ACC112 (cell line): ENCODE results near the gene HDAC4.

ENCODE experiments used
- H2AFZ ChIP-seq: fragments of 200-600 bp; sonication (generic); one replicate; pipeline ENCODE4 v1.6.0; 2017; ENCODE audit warnings: antibody characterized with exemption, low read length; ENCODE audit not compliant: unreplicated experiment
- H3K27ac ChIP-seq: fragments of 200-600 bp; sonication (generic); 2 replicates; pipeline ENCODE4 v1.5.1; 2014; ENCODE audit warnings: low read depth, mild to moderate bottlenecking, antibody characterized with exemption, low read length, moderate library complexity
- H3K27me3 ChIP-seq: fragments of 200-600 bp; sonication (generic); 2 replicates; pipeline ENCODE4 v1.6.1; 2014; ENCODE audit warnings: mild to moderate bottlenecking, antibody characterized with exemption, low read length, moderate library complexity, mixed read lengths; ENCODE audit not compliant: insufficient read depth
- H3K36me3 ChIP-seq: fragments of 200-600 bp; sonication (generic); 2 replicates; pipeline ENCODE4 v1.6.1; 2016; ENCODE audit warnings: mild to moderate bottlenecking, antibody characterized with exemption, low read length, moderate library complexity, mixed read lengths; ENCODE audit not compliant: insufficient read depth
- H3K4me1 ChIP-seq: fragments of 200-600 bp; sonication (generic); one replicate; pipeline ENCODE4 v1.6.1; 2016; ENCODE audit warnings: low read length, mixed read lengths; ENCODE audit not compliant: insufficient read depth, unreplicated experiment, control insufficient read depth
- H3K4me3 ChIP-seq: fragments of 200-600 bp; sonication (generic); 2 replicates; pipeline ENCODE4 v1.5.1; 2014; ENCODE audit warnings: mild to moderate bottlenecking, low read depth, low read length
- H3K79me2 ChIP-seq: fragments of 200-600 bp; sonication (generic); one replicate; pipeline ENCODE4 v1.6.0; 2016; ENCODE audit warnings: low read length; ENCODE audit not compliant: control insufficient read depth, unreplicated experiment, insufficient read depth

Gene HDAC4

DNA sequence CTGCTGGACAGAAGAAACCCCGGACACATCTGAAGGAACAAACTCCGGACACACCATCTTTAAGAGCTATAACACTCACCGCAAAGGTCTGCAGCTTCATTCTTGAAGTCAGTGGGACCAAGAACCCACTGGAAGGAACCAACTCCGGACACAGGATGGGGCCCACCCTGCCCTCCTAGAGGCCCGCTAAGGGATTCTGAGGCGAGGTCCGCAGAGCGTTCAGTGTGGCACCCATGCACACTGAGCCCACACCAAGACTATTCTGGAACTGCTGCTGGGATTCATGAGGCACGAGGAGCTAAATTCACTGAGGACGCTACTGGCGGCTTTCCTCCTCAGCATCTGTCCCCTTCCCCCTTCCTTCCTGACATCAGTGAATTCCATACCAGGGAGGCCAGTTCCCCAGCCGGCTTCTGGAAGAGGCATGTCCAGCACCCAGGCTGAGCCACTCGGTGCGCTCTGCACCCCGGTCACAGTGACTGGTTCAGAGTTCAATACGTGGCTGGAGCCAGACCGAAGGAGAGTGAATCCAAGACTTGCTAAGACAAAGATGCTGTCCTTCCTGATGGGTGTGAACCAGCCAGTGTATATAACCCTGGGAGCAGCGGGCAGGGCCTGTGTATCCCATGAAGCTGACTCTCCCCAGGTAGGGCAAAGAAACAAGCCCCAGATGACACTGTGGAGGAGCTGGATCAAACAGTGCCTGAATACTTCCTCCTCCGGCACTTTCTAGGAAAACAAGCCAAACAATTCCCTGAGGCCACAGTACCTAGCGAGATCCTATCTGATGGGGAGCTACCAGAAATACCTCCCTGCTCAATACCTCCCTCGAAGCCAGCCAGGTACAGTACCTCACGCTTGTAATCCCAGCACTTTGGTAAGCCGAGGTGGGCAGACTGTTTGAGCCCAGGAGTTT lies 11.1 kb downstream of the HDAC4 start:
- peaks cover 25% of the 10 kb centered on the region for H3K79me2 ChIP-seq
- no peaks in the 10 kb centered on the region for H3K27me3 ChIP-seq
- no peak overlapping the region for H2AFZ ChIP-seq
- H3K4me3 ChIP-seq, result no peak overlapping the region
- H3K36me3 ChIP-seq, result no peaks in the 10 kb centered on the region
- H3K4me1 ChIP-seq, result no peaks in the 10 kb centered on the region
- no peak overlapping the region for H3K27ac ChIP-seq

DNA sequence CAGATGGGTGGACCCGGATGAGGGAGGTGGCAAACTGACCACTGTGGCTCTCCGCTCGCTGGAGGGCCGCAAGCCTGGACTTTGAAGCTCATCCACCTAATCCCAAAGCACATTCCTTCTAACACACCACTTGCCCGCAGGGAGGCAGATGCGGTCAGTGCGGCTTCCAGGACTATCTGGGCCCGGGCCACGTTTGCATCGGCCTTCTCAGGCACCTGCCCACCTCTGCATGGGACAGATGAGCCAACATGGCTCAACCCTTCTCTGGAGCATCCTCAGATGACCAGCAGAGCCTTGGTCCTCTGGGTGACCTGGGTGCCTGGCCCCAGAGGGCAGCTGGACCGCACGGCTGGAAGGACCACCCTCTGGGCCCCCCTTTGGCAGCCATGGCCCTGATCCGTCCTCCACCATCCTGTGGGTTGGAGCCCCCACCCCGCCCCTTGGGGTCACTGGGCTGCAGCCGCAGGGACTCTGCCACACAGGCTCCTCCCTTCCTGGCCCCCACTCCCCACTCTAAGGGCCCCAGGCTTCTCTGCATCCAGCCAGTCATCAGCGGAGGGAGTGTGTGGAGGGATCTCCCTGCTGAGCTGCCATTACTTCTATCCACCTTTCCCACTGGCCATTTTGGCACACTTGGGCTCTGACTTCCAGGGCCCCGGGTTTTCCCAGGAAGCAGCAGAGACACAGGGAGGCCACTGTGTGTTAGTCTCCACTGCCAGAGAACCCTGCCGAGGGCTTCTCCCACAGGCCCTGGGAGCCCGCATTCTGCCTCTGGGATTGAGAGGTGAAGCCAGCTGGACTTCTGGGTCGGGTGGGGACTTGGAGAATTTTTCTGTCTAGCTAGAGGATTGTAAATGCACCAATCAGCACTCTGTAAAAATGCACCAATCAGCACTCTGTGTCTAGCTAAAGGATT lies 12.3 kb downstream of the HDAC4 start:
- Histone ChIP-seq H3K4me1 (no peaks in the 10 kb centered on the region), H3K27me3 (no peaks in the 10 kb centered on the region), H3K36me3 (no peaks in the 10 kb centered on the region), H3K4me3 (no peak overlapping the region), H3K79me2 (peaks cover 23% of the 10 kb centered on the region), H2AFZ (no peak overlapping the region), H3K27ac (no peak overlapping the region)

DNA sequence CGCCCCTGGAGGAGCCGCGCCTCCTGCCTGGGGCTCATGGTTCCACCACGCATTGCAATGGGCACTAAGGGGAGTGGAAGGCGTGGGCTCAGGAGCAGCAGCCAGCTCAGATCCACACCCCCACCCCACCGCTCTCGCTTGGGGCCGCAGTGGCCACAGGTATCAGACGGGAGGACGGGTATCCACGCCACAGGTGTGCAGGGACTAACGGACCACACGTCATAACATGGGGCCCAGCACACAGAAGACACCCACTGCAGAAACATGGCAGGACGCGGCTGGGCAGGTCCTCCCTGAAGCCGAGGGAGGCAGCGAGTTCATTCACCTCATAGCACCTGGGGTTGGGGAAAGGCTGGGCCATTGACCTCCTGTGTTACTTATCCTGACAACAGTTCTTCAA lies 13.0 kb downstream of the HDAC4 start:
- H2AFZ ChIP-seq, result no peak overlapping the region

DNA sequence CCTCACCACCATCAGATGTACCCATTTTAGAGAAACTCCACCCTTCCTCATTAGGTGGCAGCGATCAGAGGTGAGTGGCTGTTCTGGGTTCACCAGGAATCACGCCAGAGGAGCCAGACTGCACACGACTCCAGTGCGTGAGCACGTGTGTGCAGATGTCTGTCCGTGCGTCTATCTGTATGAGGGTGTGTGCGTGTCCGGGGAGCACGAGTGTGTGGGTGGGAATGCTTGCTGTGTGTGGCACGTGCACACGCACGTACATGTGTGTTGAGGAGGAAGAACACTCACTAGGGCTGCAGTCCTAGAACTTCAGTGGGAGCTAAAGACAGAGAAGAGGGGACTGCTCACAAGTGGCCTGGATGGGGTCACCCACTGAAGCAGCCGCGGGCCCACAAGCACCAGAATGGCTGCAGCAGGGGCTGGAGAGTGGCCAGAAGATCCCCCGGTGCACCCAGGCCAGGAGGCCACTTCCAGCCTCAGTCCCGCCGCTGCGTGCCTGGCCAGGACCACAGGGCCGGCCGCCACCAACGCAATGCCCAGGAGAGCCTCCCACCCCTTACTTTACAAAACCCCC lies 13.9 kb downstream of the HDAC4 start:
- Histone ChIP-seq H2AFZ (no peak overlapping the region), H3K79me2 (peaks cover 10% of the 10 kb centered on the region), H3K27ac (no peak overlapping the region), H3K4me3 (no peak overlapping the region), H3K27me3 (no peaks in the 10 kb centered on the region), H3K36me3 (no peaks in the 10 kb centered on the region), H3K4me1 (no peaks in the 10 kb centered on the region)

More for the DNA sequence above, 13.0 kb downstream of the HDAC4 start:
- Histone ChIP-seq H3K27ac (no peak overlapping the region), H3K4me3 (no peak overlapping the region), H3K79me2 (peaks cover 18% of the 10 kb centered on the region), H3K27me3 (no peaks in the 10 kb centered on the region), H3K4me1 (no peaks in the 10 kb centered on the region), H3K36me3 (no peaks in the 10 kb centered on the region)

DNA sequence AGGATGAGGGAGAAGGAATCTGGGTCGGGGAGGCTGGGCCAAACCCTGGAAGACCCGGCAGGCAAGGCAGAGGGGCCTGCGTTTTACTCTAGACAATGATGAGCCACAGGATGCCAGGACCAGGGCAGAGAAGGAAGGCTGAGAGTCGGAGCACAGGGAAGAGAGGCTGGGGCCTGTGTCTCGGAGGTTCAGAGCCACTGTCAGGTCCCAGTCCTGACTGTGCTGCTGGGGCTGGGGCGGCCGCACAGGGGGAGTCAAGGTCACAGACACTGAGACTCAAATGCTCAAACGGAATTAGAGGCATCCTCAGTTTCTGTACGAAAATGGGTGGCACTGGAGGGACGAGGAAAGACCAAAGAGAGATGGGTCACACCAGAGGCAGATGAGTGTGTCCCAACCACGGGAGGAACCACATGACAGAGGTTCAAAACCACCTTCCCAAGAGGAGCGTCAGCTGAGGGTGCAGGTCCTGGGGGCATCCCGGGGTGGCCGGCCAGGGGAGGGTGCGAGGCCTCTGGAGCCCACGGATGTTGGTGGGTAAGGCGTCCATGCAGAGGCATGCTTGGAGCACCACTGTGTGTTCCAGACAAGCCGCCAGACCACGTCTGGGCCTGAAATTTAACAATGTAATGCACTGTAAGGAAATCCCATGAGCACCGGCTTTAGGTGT lies 14.7 kb downstream of the HDAC4 start:
- no peaks in the 10 kb centered on the region for H3K36me3 ChIP-seq
- no peak overlapping the region for H3K4me3 ChIP-seq

GRCh38 chr2:239385096-239386000 lies 15.5 kb downstream of the HDAC4 start:
- no peak overlapping the region for H3K27ac ChIP-seq
- peaks cover 3% of the 10 kb centered on the region for H3K79me2 ChIP-seq
- H2AFZ ChIP-seq, result no peak overlapping the region
- H3K36me3 ChIP-seq, result no peaks in the 10 kb centered on the region
- H3K27me3 ChIP-seq, result no peaks in the 10 kb centered on the region
- H3K4me3 ChIP-seq, result no peak overlapping the region
- no peaks in the 10 kb centered on the region for H3K4me1 ChIP-seq

More for the DNA sequence above, 14.7 kb downstream of the HDAC4 start:
- Histone ChIP-seq H3K4me1 (no peaks in the 10 kb centered on the region), H3K27ac (no peak overlapping the region), H3K27me3 (no peaks in the 10 kb centered on the region), H3K79me2 (peaks cover 6% of the 10 kb centered on the region), H2AFZ (no peak overlapping the region)

GRCh38 chr2:239383759-239384156 lies 17.1 kb downstream of the HDAC4 start:
- no peaks in the 10 kb centered on the region for H3K4me1 ChIP-seq
- H3K79me2 ChIP-seq, result peaks cover 3% of the 10 kb centered on the region

DNA sequence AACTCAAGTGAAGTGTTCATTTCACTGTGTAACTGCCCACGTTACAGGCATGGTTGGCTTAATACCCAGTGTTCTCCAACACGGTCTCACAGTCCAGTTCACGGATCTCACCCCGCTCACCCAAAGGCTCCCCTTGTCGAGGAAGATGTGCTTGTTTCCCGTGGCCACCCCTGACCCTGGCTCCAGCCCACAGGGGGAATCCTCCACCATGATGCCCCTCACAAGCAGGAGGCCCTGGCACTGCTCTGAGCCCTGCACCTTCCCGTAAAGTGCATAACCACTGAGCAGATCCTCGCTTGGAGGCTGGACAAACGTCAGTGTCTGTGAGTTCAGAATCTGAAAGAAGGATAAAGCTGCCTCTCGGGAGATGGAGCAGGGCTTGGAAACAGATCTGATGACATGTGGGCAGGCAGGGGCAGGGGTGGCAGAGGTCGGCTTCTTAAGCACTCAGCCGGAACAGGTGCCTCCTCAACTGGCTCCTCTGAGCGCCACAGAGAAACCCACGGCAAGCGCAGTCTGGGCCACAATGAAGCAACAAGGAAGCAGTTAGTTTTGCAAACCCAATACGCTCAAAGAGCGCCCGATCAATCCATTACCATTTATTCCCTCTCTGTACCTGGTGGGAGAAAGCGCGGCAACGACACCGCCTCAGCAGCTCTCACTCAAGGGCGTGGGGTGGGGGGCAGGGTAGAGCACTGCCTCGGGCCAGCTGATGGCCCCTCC lies 17.6 kb downstream of the HDAC4 start:
- no peak overlapping the region for H3K4me3 ChIP-seq
- no peaks in the 10 kb centered on the region for H3K27me3 ChIP-seq
- H3K79me2 ChIP-seq, result peaks cover 3% of the 10 kb centered on the region
- H3K4me1 ChIP-seq, result no peaks in the 10 kb centered on the region
- H2AFZ ChIP-seq, result no peak overlapping the region
- no peak overlapping the region for H3K27ac ChIP-seq
- no peaks in the 10 kb centered on the region for H3K36me3 ChIP-seq

More at GRCh38 chr2:239383759-239384156, 17.1 kb downstream of the HDAC4 start:
- Histone ChIP-seq H3K27me3 (no peaks in the 10 kb centered on the region), H3K36me3 (no peaks in the 10 kb centered on the region), H3K27ac (no peak overlapping the region), H3K4me3 (no peak overlapping the region), H2AFZ (no peak overlapping the region)

DNA sequence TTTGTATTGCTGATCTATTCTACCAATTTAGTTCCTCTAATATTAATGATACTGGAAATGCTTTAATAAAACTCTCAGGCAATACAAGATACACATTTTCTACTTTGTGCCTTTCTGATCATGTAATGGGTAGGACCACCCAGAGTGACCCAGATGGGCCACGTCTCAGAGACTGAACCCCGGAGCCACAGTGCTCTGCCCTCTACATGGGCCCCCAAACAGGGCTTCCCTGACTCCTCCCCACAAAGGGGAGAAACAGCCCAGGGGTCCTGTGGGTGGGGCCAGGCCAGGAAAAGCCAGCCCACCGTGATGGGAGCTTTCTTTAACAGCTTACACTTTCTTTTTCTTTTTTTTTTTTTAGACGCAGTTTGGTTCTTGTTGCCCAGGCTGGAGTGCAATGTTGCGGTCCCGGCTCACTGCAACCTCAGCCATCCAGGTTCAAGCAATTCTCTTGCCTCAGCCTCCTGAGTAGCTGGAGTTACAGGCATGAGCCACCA lies 18.4 kb downstream of the HDAC4 start:
- no peaks in the 10 kb centered on the region for H3K27me3 ChIP-seq
- H3K27ac ChIP-seq, result no peak overlapping the region
- no peak overlapping the region for H3K4me3 ChIP-seq
- H3K79me2 ChIP-seq, result peaks cover 3% of the 10 kb centered on the region
- no peaks in the 10 kb centered on the region for H3K36me3 ChIP-seq
- no peak overlapping the region for H2AFZ ChIP-seq
- no peaks in the 10 kb centered on the region for H3K4me1 ChIP-seq
